Retinal pigment epithelial cell (primary cell): ENCODE data around the gene INSL3.
A peak's percentile ranks its signal among the peaks of the same experiment; 100 is the strongest.
"Not testable (repeated sequence)": the region's sequence is repeated elsewhere in the genome, so short reads cannot be mapped to it uniquely, and the experiment has no call there.

Experiments used
- DNase-seq: peaks from one replicate; pipeline ENCODE4 v3.0.0-alpha.2; 2010; ENCODE audit warnings: low read depth
- H3K4me3 ChIP-seq: 2 replicates; pipeline ENCODE4 v1.5.1; 2011; ENCODE audit warnings: mild to moderate bottlenecking, low read length, control low read depth, moderate library complexity
- CTCF ChIP-seq: conservative IDR thresholded peaks from 2 replicates; pipeline ENCODE4 v1.5.1; 2011; ENCODE audit warnings: low read depth, low read length, control low read depth, inconsistent platforms

The INSL3 gene

GRCh38 chr19:17788632-17789031, 32.7 kb downstream of the INSL3 start:
- no peak for TF ChIP-seq CTCF
- no peak for DNase-seq
- H3K4me3 ChIP-seq = no peak overlapping the region

GRCh38 chr19:17787274-17787913, 33.9 kb downstream of the INSL3 start:
- no peak overlapping the region for H3K4me3 ChIP-seq
- no peak for TF ChIP-seq CTCF
- DNase-seq = no peak

- H3K4me3 ChIP-seq = no peak overlapping the region
- DNase-seq = no peak
- peak; percentile 84 for TF ChIP-seq CTCF
Observed at GRCh38 chr19:17784201-17785008, 36.9 kb downstream of the INSL3 start.

GRCh38 chr19:17783721-17784120, 37.6 kb downstream of the INSL3 start:
- not testable (repeated sequence) for DNase-seq, H3K4me3 ChIP-seq

- TF ChIP-seq CTCF = no peak
- no peak overlapping the region for H3K4me3 ChIP-seq
- DNase-seq = no peak
Observed at GRCh38 chr19:17780781-17781180, 40.5 kb downstream of the INSL3 start.

- no peak for TF ChIP-seq CTCF
- DNase-seq = no peak
- H3K4me3 ChIP-seq = peak overlapping the region; percentile 21
Observed at GRCh38 chr19:17778968-17779929, 42.1 kb downstream of the INSL3 start.
